Jurkat, Clone E6-1 (cell line): ENCODE measurements around the gene NCK2.
"Not testable (repeated sequence)": the region's sequence is repeated elsewhere in the genome, so short reads cannot be mapped to it uniquely, and the experiment has no call there.

Experiments used
- DNase-seq: peaks from one replicate; pipeline ENCODE4 v3.0.0-alpha.2; 2011; ENCODE audit warnings: low read depth, low spot score
- H3K4me3 ChIP-seq: 2 replicates; pipeline ENCODE4 v1.5.1; 2011; ENCODE audit warnings: mild to moderate bottlenecking, low read length, control low read depth, moderate library complexity

NCK2 gene

DNA sequence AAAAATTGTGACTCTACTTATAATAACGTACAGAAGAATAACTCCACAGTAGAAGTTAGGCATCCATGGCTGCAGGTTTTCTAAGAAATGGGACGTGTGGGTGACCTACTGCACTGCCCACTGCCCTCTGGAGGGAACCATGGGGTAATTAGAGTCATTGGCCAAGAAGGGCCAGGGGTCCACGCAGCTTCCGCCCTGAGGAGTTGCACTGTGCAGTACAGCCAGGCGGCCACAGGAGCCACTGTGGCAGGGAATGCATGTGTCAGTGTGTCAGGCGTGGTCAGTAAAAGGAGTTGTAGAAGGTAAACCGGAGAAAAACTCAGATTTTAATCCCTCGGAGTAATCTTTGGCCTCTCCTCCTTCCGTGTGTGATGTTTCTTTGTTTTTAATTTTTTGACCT, 24.8 kb downstream of the NCK2 start:
- no peak for DNase-seq
- H3K4me3 ChIP-seq: no peak overlapping the region

DNA sequence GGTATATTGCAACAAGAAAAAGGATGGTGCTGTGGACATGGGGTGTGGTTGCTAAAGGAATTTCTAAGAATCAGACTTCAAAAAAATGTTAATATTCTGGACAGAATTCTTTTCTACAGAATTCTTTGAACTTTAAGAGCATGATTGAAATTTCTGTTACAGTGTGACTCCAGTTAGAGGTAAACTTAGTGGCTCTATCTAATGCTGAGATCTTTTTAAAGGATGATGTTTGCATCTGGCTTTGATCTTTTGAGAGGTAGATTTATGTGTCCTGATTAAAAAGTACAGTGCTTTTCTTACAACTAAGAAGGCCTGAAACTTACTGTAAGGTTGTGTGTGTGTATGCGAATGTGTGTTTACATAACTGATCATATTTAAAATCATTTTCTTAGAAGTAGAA, 25.4 kb downstream of the NCK2 start:
- DNase-seq: no peak
- H3K4me3 ChIP-seq: no peak overlapping the region

GRCh38 chr2:105771291-105771690, 26.6 kb downstream of the NCK2 start:
- H3K4me3 ChIP-seq, DNase-seq: not testable (repeated sequence)

DNA sequence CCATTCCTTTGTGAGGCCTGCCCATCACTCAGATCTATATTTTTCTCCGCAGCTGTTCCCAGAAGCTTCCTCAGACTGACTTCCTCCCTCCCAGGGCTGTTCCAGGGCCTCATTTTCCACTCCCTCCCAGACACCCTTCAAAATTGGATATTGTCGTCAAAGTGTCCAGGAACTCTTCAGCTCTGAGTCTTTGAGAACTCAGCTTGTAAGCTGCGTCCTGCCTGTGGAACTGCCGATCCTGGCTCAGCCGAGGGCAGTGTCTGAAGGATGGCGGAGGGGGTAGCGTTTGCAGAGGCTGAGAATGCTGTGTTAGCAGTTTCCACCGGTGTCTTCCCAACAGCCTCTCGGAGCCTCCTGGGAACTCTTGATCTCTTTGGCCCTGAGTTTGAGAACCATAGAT, 27.1 kb downstream of the NCK2 start:
- no peak overlapping the region for H3K4me3 ChIP-seq
- no peak for DNase-seq

GRCh38 chr2:105772362-105772761, 27.6 kb downstream of the NCK2 start:
- H3K4me3 ChIP-seq: no peak overlapping the region
- DNase-seq: no peak

- H3K4me3 ChIP-seq: no peak overlapping the region
Observed at GRCh38 chr2:105773568-105773967, 28.9 kb downstream of the NCK2 start.

DNA sequence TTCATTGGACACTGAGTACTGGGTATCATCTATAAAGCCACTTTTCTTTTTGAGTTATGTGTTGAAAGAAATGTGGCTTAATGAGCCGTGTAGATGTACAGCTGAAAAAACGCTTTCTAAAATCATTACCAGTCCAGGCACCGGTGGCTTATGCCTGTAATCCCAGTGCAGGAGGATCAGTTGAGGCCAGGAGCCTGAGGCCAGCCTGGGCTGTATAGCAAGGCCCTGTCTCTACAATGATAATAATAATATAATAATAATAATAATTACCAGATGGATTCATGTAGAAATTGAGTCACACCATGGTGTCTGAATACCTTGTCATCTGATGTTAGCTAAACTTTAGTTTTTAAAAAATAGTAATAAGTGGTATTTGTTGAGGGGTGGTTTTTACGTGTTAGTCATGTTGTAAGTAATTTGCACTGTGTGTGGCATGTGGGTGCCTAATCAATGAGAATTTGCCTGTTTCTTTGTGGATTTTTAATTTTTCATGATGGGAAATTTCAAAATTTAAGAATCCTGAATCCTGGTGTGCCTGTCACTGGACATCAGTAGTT, 30.1 kb downstream of the NCK2 start:
- no peak overlapping the region for H3K4me3 ChIP-seq
- DNase-seq: no peak

More at GRCh38 chr2:105773568-105773967, 28.9 kb downstream of the NCK2 start:
- no peak for DNase-seq

DNA sequence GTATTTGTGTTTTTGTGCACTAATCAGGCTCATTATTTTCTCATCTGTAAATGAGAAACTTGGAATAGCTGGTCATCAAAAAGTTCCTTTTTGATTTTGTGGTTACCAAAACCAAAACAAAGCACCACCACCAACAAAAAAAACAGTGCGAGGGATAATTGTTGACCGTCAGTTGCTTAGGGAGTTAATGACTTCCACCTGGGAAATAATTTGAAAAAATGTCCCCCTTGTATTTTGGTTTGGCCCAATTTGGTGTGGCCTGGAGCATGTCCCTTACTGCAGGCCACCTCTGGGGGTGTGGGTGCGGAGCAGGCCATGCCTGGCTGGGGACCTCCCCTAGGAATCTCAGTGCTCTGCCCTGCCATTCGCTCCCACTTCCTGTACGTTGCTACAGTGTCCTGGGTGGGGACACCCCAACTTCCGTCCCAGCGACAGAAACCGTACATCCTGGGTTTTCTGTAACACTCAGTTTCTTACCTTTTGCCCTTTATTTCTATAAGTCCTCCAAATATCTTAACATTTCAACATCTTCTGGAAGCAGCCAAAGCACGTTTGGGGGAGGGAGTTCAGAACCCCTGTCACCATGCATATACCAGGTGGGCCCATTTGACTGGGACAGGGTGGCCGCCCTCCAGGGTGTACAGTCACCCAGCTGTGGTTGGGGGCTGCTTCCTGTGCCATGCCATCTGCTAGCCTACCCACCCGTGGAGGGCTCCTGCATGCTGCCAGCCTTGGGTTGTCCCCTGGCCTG, 31.3 kb downstream of the NCK2 start:
- DNase-seq: peak; percentile 66
- peak overlapping the region; percentile 40 for H3K4me3 ChIP-seq

- H3K4me3 ChIP-seq: peak overlapping the region; percentile 40
- no peak for DNase-seq
Observed at GRCh38 chr2:105776560-105776928, 31.8 kb downstream of the NCK2 start.

- peak overlapping the region; percentile 0; the same call in 1 of the 2 replicates for H3K4me3 ChIP-seq
- DNase-seq: peak; percentile 55
Observed at GRCh38 chr2:105777031-105777482, 32.3 kb downstream of the NCK2 start.

GRCh38 chr2:105777506-105778055, 32.9 kb downstream of the NCK2 start:
- no peak overlapping the region for H3K4me3 ChIP-seq
- no peak for DNase-seq

GRCh38 chr2:105778080-105778607, 33.4 kb downstream of the NCK2 start:
- H3K4me3 ChIP-seq: no peak overlapping the region
- DNase-seq: no peak

GRCh38 chr2:105779394-105779793, 34.7 kb downstream of the NCK2 start:
- H3K4me3 ChIP-seq: no peak overlapping the region
- no peak for DNase-seq

- H3K4me3 ChIP-seq: no peak overlapping the region
Observed at GRCh38 chr2:105780606-105781005, 35.9 kb downstream of the NCK2 start.

GRCh38 chr2:105781274-105781978, 36.7 kb downstream of the NCK2 start:
- H3K4me3 ChIP-seq: no peak overlapping the region
- DNase-seq: no peak

More at GRCh38 chr2:105780606-105781005, 35.9 kb downstream of the NCK2 start:
- no peak for DNase-seq

- H3K4me3 ChIP-seq: no peak overlapping the region
- DNase-seq: no peak
Observed at GRCh38 chr2:105782123-105782522, 37.4 kb downstream of the NCK2 start.

DNA sequence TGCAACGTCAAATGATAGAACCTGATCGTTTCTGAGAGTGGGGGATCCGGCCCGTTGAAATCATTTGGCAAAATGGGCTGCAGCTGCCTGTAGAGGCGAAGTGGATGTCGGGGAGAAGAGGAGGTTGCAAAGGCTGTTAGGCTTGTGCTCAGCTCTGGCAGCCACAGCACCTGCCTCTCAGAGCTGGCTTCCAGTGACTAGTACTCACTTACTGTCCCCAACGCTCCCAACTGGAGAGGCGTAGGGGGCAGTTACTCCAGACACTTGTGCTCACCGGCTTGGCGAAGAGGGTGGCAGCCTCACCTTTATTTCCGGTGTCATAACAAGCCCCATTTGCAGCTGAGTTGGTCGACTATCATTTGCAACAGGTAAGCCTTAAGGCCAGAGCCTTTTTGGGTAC, 37.9 kb downstream of the NCK2 start:
- H3K4me3 ChIP-seq: no peak overlapping the region
- no peak for DNase-seq

GRCh38 chr2:105783151-105783738, 38.5 kb downstream of the NCK2 start:
- DNase-seq: no peak
- no peak overlapping the region for H3K4me3 ChIP-seq

DNA sequence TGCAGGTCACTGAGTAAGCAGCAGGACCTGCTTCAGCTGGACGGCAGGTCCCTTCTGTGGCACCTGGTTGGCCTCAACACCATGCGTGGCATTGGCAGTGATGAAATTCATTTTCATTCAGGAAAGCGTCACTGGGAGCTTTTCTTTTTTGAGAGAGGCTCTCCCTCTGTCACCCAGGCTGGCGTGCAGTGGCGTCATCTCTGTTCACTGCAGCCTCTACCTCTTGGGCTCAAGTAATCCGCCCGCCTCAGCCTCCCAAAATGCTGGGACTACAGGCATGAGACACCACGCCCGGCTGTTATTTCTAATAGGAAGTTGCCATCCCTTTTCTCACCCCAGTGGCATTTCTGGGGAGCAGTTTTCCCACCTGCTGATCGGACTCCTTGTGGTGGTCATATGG, 39.3 kb downstream of the NCK2 start:
- no peak overlapping the region for H3K4me3 ChIP-seq

More for the DNA sequence above, 39.3 kb downstream of the NCK2 start:
- no peak for DNase-seq
